NCI-H128 (cell line): ENCODE measurements around the gene TBX18.

ENCODE experiments used
- DNase-seq: peaks from one replicate; lab custom pipeline; 2025; ENCODE audit not compliant: unreplicated experiment; lab: John Stamatoyannopoulos, UW

Gene TBX18

DNA sequence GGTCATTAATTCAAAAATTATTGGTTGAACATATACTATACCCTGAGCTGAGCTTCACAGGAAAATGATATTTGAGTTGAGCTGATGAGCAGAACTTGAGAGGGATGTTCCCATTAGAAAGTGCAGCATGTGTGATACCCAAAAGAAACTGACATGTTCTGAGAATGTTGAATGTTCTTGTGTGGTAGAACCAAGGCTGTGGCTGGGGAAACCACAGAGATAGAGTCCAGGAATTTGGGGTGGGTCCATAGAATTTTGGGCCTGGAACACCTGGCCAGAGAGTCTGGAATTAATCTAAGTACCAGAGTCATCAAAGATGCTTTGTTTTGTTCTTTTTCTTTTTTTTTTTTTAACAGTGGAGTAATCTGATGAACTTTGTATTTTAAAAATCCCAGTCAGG, 88.7 kb downstream of the TBX18 start:
- DNase-seq: no peak

DNA sequence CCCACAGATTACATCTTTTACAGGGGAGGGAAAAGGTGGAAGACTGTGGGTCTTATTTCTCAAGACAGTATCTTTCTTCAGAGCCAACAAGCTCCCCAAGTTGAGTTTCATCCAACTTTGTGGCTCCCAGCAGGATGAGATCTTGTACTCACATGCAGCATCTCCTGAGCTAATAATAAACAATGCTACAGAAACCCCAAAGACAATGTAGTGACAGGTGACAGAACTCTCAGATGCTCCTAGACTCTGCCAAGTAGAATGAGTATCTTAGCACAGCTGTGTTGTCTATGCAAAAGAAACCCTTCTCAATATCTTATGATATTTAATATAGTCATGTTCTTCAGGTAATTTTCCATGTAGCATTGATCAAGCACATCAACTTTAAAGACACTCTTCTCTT, 90.0 kb downstream of the TBX18 start:
- DNase-seq: no peak

- no peak for DNase-seq
Observed at GRCh38 chr6:84671183-84671582, 93.2 kb downstream of the TBX18 start.

DNA sequence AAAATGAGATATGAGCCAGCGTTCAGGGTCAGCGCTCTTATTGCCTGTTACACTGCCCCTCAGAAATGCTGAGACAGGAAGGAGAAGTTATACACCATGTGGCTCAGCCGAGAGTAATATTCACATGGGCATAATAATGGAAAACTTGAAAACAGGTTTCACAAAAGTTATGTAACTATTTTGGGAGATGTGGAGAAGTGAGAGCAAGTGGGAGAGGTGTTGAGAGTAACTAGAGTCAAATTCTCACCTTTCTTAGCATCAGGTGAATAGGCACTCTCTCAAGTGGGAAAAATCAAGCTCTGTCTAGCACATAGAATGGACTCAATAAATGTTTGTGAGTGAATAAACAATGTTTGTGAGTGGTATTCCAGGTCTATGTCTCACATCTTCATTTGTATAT, 94.5 kb downstream of the TBX18 start:
- DNase-seq: no peak

DNA sequence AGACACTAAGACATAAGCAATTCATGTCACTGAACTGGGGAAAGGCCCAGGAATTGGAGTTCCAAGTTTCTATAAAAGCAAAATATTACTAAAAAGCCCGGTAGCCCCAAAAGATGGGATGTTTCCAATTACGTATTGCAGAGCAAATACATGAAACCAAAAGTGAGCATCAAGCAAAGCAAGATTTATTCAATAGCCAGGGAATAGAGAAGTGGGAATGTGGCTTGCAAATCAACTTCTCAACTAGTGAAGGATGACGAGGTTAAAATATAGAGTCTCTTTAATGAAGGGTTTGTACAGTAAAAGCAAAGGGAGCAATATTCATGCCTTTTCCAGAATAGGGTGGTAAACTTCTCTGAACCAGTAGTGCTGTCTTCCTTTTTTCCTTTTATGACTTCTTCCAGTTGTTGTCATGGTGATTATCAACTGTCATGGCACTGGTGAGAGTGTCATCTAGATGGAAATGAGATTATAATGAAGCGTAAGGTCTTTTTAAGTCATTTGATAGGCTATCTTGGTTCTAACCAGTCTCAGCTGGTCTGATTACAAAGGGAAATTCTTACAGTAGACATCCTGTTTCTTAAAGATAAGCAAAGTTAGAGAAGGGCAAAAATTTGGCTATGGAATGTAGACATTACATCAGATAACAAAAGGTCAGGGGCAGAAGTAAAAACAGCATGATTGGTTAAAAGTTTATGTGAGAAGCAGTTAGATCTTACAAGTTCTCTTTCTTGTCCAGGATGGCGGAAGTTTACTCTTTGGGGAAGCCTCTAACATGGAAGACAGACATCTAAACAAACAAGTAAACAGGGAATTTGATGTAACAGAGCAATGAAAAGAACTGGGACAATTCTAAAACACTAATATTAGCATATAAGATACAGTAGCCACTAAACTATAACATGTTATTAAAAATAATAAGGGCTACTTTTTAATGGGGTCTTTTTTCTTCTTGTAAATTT, 96.9 kb downstream of the TBX18 start:
- no peak for DNase-seq

DNA sequence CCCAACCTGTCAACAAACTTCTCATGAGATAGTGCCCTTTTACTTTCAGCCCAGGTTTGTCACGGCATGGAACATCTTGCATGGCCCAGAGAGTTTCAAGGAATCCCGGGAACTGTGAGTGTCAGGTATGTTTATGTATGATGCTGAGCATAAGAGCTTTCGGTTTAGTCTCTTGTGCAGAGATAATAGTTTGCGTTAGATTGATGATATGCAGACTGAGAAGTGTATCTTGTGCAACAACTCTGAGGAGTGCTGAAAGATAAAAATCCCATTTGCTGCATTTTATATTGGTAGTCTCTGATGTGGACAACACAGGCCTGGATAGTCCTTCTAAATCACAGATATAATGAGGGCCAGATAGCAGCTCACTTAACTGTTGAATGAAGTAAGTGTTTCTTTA, 99.0 kb downstream of the TBX18 start:
- DNase-seq: no peak

DNA sequence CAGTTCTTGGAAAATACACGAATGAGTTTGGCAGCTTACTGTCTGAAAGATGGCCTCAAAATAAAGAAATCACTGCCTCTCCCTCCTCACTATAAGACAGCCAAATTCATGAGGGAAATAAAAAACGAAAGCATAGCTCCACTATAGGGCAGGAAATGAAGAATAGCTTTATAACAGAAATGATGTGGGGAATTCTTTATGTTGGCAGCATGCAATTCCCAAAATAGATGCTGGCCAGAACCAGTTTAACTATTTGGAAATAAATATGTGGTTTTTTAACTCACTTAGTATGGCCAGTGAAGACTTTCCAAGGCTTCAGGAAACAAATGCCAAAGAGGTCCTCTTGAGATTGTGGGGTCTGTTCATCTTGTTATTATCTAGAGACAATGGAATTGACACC, 100.5 kb downstream of the TBX18 start:
- no peak for DNase-seq

GRCh38 chr6:84657486-84657885, 106.9 kb downstream of the TBX18 start:
- no peak for DNase-seq

GRCh38 chr6:84657025-84657424, 107.4 kb downstream of the TBX18 start:
- no peak for DNase-seq

DNA sequence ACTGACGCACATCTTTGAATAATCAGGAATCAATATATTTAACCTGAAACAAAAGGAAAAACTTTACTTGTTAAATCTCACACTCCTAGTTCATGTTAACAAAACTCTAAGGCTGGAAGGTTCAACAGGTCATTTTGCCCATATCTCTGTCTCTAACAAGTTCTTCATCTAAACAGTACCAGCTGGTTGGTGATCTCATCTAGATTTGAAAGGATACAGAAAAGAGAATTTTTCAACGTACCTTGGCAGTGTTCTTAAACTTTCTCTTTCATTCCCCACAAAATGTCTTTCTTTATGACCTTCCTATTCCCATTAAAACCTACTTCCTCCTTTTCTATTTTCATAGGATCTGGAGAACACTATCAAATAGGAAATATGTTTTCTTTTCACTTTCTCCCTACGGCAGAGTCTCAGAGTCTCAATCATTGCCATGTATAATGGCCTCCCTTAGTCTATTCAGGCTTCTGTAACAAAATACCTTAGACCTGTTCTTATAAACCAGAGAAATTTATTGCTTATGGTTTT, 111.3 kb downstream of the TBX18 start:
- DNase-seq: no peak

GRCh38 chr6:84652356-84653026, 111.9 kb downstream of the TBX18 start:
- DNase-seq: no peak

DNA sequence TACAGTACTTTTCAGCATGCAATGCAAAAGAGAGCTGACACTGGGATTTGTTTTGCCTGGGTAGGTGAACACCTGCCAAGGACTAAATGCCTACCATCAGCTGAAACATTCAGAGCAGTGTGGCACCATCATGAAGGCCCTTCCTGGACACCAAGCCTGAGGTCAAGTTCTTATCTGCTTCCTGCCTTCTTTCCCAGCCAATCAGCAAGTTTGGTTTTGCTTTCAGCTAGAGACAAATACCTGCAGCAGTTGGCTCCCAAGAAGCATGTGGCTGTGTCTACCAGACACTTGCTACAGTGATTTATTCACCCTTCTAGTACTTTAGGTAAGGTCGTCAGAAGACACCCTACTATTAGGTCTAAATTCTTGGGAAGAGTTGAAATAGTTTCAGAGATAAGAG, 112.8 kb downstream of the TBX18 start:
- DNase-seq: no peak

DNA sequence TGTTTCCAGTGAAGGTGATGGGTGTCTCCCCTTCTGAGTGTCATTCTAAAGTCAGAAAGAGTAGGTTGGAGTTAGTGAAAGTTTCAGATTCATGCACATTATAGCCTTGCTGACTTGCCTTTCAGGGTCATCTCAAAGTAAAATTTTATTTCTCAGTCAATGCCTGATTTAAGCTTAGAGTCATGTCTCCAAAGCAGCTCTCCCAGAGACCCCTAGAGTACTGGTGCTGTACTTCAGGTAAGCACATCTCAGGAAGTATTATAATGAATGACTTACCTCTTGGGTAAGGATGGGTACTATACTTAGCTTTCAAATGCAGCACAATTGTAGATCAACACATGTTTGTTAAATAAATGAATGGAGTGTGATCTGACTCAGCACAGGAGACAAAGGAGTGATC, 116.0 kb downstream of the TBX18 start:
- DNase-seq: no peak

DNA sequence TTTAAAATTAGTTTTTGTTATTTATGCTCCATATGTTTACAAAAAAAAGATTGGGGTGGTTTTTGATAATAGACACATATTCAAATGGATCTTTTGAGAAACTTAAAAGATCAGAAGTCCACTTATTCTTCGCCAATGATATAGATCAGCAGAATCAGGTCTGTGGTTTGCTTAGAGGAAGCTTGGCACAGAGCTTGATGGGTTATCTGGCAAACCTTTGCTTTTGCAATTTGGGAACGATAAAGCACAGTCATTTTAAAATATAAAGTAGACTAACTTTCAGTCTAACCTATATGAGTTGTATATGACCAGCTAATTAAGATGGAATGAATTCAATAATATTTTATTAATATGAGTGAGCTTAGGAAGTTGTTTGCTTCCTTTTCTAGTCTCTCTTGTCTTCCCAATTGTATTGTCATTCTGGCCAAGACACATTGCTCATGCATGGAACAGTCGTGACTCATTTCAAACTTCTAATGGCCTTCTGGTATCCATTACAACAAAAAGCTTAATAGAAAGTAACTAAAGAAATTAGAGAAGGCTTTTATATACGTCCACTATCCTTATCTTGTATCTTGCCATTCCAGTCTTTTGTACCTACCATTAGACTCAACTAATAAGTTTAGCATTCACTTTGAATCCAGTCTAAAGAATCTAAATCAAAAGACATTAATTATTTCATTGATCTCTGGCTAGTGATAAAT, 118.7 kb downstream of the TBX18 start:
- DNase-seq: no peak

DNA sequence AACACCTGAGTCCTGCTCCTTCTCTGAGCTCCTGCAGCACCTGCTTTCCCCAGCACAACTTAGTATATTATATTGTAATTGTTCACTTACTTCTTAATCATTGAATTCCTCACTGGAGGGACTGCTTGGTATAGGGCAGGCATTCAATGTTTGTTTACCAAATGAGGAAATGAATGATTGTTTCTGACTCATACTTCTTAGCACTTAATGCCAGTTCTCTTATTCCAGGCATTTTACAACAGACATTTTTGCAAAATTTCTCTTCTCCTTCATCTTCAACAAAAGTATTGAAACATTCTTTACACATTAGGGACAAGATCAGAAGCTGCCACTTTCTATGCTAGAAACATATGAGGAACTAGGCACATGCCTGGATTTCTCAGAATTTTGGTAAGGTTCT, 119.4 kb downstream of the TBX18 start:
- no peak for DNase-seq

GRCh38 chr6:84643778-84644177, 120.6 kb downstream of the TBX18 start:
- no peak for DNase-seq

DNA sequence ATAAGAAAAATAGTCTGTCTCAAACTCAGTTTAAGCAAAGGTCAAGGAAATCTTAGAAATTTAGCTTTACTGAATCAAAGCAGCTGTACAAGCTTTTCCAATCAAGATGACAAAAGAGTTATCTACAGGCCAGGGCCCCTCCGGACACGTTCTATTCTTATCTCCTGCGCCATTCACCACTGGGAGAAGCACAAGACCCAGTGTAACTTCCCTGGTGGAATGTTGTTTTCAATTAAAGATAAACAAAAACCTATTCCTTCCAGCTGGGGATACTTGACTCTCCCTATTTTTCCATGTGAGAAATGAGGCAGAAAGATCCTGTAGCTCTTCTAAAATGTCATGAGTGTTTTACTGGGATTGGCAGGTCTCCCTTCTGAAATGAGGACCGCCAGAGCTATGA, 123.3 kb downstream of the TBX18 start:
- DNase-seq: no peak

GRCh38 chr6:84639396-84639795, 125.0 kb downstream of the TBX18 start:
- no peak for DNase-seq

DNA sequence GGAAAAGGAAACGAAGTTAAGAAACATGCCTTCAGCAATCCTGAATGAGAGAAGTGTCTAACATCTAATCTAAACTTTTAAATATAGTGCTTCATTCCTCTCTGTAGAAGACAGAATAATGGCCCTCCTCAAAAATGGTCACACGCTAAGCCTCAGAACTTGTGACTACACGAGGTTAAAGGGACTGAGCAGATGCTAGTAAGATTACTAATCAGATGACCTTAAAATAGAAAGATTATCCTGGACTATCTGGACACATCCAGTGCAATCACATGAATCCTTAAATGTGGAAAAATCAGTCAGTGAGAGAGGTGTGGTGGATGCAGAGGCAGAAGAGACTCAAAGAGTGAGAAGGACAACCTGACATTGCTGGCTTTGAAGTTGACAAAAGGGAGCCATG, 126.1 kb downstream of the TBX18 start:
- DNase-seq: no peak
